Thoracic aorta (tissue), 2 donors: ENCODE data around the gene ANKS1A. TPM values are rescaled to one million over a fixed set of nuclear protein-coding genes. Genes with fewer than 3 reads are reported as not detected.

Source experiments
- ATAC-seq: fragments of 150-250 bp; one replicate; pipeline ENCODE4 v1.8.0; 2017; ENCODE audit warnings: low read depth; ENCODE audit not compliant: insufficient number of reproducible peaks, low FRiP score
- DNase-seq: peaks from one replicate; pipeline ENCODE4 v3.0.0-alpha.2; 2020; ENCODE audit warnings: low spot score
- H3K27ac ChIP-seq, 2 donors: fragments of 200-600 bp; sonication (generic); 1 replicate in 1 of 2; 2 replicates in 1 of 2; pipeline ENCODE4 v1.5.1; 2016; ENCODE audit warnings: mild to moderate bottlenecking in 2 of 2, moderate library complexity in 2 of 2
- H3K27me3 ChIP-seq: fragments of 200-600 bp; sonication (generic); replicated peaks from 2 replicates; pipeline ENCODE4 v1.6.0; 2016; ENCODE audit warnings: mild to moderate bottlenecking; ENCODE audit not compliant: insufficient read depth
- H3K36me3 ChIP-seq: fragments of 200-600 bp; sonication (generic); one replicate; pipeline ENCODE4 v1.5.1; 2016
- H3K4me1 ChIP-seq, 2 donors: fragments of 200-600 bp; sonication (generic); 1 replicate in 1 of 2; 2 replicates in 1 of 2; pipeline versions ENCODE4 v1.5.1 to v1.6.0; 2016; ENCODE audit warnings: low read depth in 2 of 2, mild to moderate bottlenecking in 1 of 2; ENCODE audit not compliant: control insufficient read depth in 1 of 2
- H3K4me3 ChIP-seq: fragments of 200-600 bp; sonication (generic); 2 replicates; pipeline ENCODE4 v1.5.1; 2016; ENCODE audit warnings: mild to moderate bottlenecking
- H3K9me3 ChIP-seq: fragments of 200-600 bp; sonication (generic); 2 replicates; pipeline ENCODE4 v1.5.1; 2016
- total RNA-seq, 2 donors: library from RNA; depleted of rRNA; stranded (reverse); fragments of >200 nt; gene quantifications; one replicate each; pipeline versions ENCODE4 v1.1.0 to v1.2.3, GENCODE V29; 2016
- TF ChIP-seq, protein P1 (sequence below): fragments of 200-600 bp; sonication (generic); IDR thresholded peaks from one replicate; pipeline ENCODE4 v1.5.1; 2019; ENCODE audit warnings: antibody characterized with exemption

The ANKS1A gene
- total RNA-seq, 2 donors from 2014 or later, result 37.9 to 55.4 TPM

DNA sequence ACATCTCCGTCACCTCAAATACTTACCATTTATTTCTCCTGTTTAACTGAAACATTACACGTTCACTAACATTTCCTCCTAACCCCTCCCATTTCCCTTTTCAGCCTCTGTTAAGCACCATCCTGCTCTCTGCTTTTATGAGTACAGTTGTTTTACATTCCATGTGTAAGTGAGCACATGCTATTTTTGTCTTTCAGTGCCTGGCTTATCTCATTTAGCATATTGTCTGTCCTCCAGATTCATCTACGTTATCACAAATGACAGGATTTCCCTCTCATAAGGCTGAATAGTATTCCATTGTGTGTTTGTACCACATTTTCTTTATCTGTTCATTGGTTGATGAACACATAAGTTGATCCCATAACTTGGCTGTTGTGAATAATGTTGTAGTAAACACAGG lies 23.9 kb upstream of the ANKS1A start:
- Histone ChIP-seq H3K9me3 (no peaks in the 10 kb centered on the region), H3K4me1 (no peaks in the 10 kb centered on the region), H3K27ac (no peak overlapping the region), H3K27me3 (no peaks in the 10 kb centered on the region), H3K4me3 (no peak overlapping the region), H3K36me3 (peaks cover 19% of the 10 kb centered on the region)
- DNase-seq (no peak), ATAC-seq (no peak)
- TF ChIP-seq, protein P1, sequence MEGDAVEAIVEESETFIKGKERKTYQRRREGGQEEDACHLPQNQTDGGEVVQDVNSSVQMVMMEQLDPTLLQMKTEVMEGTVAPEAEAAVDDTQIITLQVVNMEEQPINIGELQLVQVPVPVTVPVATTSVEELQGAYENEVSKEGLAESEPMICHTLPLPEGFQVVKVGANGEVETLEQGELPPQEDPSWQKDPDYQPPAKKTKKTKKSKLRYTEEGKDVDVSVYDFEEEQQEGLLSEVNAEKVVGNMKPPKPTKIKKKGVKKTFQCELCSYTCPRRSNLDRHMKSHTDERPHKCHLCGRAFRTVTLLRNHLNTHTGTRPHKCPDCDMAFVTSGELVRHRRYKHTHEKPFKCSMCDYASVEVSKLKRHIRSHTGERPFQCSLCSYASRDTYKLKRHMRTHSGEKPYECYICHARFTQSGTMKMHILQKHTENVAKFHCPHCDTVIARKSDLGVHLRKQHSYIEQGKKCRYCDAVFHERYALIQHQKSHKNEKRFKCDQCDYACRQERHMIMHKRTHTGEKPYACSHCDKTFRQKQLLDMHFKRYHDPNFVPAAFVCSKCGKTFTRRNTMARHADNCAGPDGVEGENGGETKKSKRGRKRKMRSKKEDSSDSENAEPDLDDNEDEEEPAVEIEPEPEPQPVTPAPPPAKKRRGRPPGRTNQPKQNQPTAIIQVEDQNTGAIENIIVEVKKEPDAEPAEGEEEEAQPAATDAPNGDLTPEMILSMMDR, result no peak

DNA sequence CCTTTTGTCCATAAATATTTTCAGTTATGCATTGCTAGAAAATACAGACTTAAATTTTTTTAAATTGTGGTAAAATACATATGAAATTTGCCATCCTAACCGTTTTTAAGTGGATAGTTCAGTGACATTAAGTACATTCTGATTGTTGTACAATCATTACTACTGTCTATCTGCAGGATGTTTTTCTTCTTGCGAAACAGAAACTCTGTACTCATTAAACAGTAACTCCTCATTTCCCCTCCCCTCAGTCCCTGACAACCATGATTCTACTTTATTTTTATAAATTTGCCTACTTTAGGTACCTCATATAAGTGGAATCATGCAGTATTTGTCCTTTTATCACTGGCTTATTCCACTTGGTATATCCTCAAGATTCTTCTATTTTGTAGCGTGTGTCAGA lies 22.5 kb upstream of the ANKS1A start:
- no peak for DNase-seq
- H3K4me3 ChIP-seq, result no peak overlapping the region
- peaks cover 21% of the 10 kb centered on the region for H3K36me3 ChIP-seq
- ATAC-seq, result no peak
- no peaks in the 10 kb centered on the region for H3K27me3 ChIP-seq
- TF ChIP-seq, protein P1, result no peak
- H3K4me1 ChIP-seq, result no peaks in the 10 kb centered on the region
- H3K27ac ChIP-seq, result no peak overlapping the region
- H3K9me3 ChIP-seq, result no peaks in the 10 kb centered on the region

DNA sequence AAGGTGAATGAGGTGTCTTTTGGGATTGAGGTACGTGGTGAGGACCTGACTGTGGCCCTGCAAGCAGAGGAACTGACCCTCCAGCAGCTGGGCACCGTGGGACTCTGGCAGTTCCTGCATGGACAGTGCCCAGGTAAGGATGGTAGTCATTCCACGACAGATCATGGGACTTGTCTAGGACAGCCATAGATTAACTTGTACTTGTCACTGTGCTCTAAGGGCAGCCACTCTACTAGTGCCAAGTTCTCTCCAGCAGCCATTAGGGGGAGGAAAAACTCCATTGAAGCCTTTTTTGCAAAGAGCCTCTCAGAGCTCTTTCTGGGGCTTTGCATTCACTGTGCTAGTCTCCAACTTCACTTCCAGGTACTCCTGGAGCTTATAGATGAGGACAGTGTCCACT lies 21.6 kb upstream of the ANKS1A start:
- DNase-seq (no peak), ATAC-seq (no peak)
- Histone ChIP-seq H3K27ac (no peak overlapping the region), H3K9me3 (no peaks in the 10 kb centered on the region), H3K4me3 (no peak overlapping the region), H3K36me3 (peaks cover 31% of the 10 kb centered on the region), H3K27me3 (no peaks in the 10 kb centered on the region), H3K4me1 (no peaks in the 10 kb centered on the region)
- TF ChIP-seq, protein P1, result no peak

DNA sequence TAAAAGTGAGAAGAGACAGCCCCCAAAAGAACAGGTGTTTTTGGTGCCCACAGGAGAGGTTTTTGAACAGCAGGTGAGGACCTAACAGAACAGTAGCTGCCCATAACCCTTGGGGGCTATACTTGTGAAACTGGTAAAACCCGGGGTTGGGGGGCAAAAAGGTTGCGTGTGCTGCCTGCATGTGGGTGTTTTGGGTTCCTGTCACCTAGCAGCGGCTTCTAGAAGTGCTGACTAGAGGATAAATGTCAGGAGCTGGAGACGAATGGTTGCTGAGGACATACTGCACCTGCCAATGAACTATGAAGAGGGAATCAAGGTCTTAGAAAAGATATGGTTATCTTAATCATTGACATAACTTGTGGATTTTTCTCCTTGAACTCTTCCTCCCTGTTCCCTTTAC lies 17.2 kb upstream of the ANKS1A start:
- TF ChIP-seq, protein P1, result no peak
- no peak overlapping the region for H3K4me3 ChIP-seq
- H3K36me3 ChIP-seq, result peaks cover 40% of the 10 kb centered on the region
- no peaks in the 10 kb centered on the region for H3K27me3 ChIP-seq
- DNase-seq (no peak), ATAC-seq (no peak)
- H3K9me3 ChIP-seq, result no peaks in the 10 kb centered on the region
- no peak overlapping the region for H3K27ac ChIP-seq
- H3K4me1 ChIP-seq, result no peaks in the 10 kb centered on the region

DNA sequence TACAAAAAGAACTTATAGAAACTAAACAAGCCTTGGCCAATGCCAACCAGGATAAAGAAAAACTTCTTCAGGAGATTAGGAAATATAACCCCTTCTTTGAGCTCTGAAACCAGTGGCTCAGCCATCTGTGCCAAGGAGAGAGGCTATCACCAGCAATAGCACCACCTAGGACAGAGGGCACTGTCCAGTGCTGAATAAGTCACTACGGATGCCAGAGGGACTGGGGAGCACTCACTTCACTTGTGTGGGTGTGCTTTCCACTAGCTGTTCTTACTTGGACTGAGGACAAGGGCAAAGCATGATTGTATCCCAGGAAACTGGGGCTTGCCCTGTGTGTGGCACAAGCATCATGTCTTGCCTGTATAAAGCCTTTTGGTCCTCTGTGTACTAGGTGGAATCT lies 16.7 kb upstream of the ANKS1A start:
- Histone ChIP-seq H3K27ac (no peak overlapping the region), H3K4me1 (no peaks in the 10 kb centered on the region), H3K9me3 (no peaks in the 10 kb centered on the region), H3K27me3 (no peaks in the 10 kb centered on the region), H3K4me3 (no peak overlapping the region), H3K36me3 (peaks cover 36% of the 10 kb centered on the region)
- DNase-seq (no peak), ATAC-seq (no peak)
- TF ChIP-seq, protein P1, result no peak
